Ovary (tissue), 9 donors: Measurements from ENCODE around the gene HIPK4. TPM values are rescaled to one million over a fixed set of nuclear protein-coding genes. Genes with fewer than 3 reads are reported as not detected.

Source experiments
- DNase-seq, 5 donors: peaks; one replicate each; pipeline ENCODE4 v3.0.0-alpha.2; 2019 to 2020
- H3K27ac ChIP-seq, 2 donors: fragments of 200-600 bp; one replicate each; pipeline versions ENCODE4 v1.5.1 to v1.8.0; 2019 to 2022
- H3K27me3 ChIP-seq: fragments of 200-600 bp; one replicate; pipeline ENCODE4 v1.8.0; 2022
- H3K36me3 ChIP-seq: fragments of 200-600 bp; sonication (generic); one replicate; pipeline ENCODE4 v1.5.1; 2019
- H3K4me1 ChIP-seq: one replicate; pipeline ENCODE4 v1.8.1; 2013; ENCODE audit warnings: mild to moderate bottlenecking, moderate library complexity; ENCODE audit not compliant: insufficient read depth
- H3K4me3 ChIP-seq: fragments of 200-600 bp; sonication (generic); one replicate; pipeline ENCODE4 v1.5.1; 2017
- H3K9me3 ChIP-seq, 2 donors: fragments of 200-600 bp in 1 of 2; sonication (generic) in 1 of 2; one replicate each; pipeline versions ENCODE4 v1.5.1 to v1.8.1; 2013 to 2019; ENCODE audit warnings: mild to moderate bottlenecking in 1 of 2, moderate library complexity in 1 of 2
- EP300 ChIP-seq: sonication (generic); formaldehyde crosslinking; IDR thresholded peaks from one replicate; pipeline ENCODE4 v1.6.1; 2017; ENCODE audit warnings: antibody characterized with exemption
- POLR2A ChIP-seq: fragments of 450-650 bp; IDR thresholded peaks from one replicate; pipeline ENCODE4 v1.6.1; 2017; ENCODE audit warnings: antibody characterized with exemption, mild to moderate bottlenecking, moderate library complexity
- WGBS, 3 donors: extraction: QIAGEN DNeasy Blood & Tissue Kit in 1 of 3; methylation state at CpG; one replicate each; pipeline versions ENCODE4 v1.1.5 to v1.1.7; 2013 to 2017; 5-methylcytosine and 5-hydroxymethylcytosine counted together
- intact Hi-C, 4 donors: fragments of 100-400 bp; cut with DNase I; formaldehyde crosslinking; loops; one replicate each; pipeline versions ENCODE4 v1.11.0 to v1.15.1; 2022 to 2023
- polyA plus RNA-seq, 2 donors: library from polyadenylated mRNA; stranded (reverse); fragments of 200-250 nt in 1 of 2; fragments of 350-450 nt in 1 of 2; fragmentation: Illumina TruSeq in 1 of 2; extraction: RNeasy Lipid Tissue Mini Kit (QIAGEN cat#74804) in 1 of 2; gene quantifications; one replicate each; pipeline ENCODE4 v1.2.3, GENCODE V29; 2013 to 2014
- total RNA-seq, 7 donors: library from RNA; depleted of rRNA in 2 of 7; stranded (reverse); fragments of >200 nt in 2 of 7; fragmentation: NEBNext Ultra II Directional in 3 of 7; extraction: Animal tissue kit (Norgen Biotek cat#: 25700) in 3 of 7; gene quantifications; one replicate each; pipeline versions ENCODE4 v1.1.0 to v1.2.4, GENCODE V29; 2016 to 2023
- TF ChIP-seq, protein P1 (sequence below), 3 donors: fragments of 450-650 bp in 2 of 3; fragments of 200-600 bp in 1 of 3; IDR thresholded peaks; one replicate each; pipeline versions ENCODE4 v1.5.1 to v1.8.0; 2016 to 2022; ENCODE audit warnings: antibody characterized with exemption in 3 of 3, mild to moderate bottlenecking in 1 of 3
- donor health status: DM: no; HTN: no; CAD: no; lungs with moderate emphysema.
- donor health status: DM: no; HTN: no; CAD: no.
- donor health status: Bipolar disorder and iron deficiency.
- donor health status: DM: yes; HTN: yes; CAD: no.
- donor health status: DM: no; HTN: no; CAD: no.
- donor health status: DM: yes; HTN: yes; CAD: no.

The HIPK4 gene
- total and polyA plus RNA-seq, 9 donors, result 0.11 to 0.35 (median 0.13) TPM; not detected in 4

DNA sequence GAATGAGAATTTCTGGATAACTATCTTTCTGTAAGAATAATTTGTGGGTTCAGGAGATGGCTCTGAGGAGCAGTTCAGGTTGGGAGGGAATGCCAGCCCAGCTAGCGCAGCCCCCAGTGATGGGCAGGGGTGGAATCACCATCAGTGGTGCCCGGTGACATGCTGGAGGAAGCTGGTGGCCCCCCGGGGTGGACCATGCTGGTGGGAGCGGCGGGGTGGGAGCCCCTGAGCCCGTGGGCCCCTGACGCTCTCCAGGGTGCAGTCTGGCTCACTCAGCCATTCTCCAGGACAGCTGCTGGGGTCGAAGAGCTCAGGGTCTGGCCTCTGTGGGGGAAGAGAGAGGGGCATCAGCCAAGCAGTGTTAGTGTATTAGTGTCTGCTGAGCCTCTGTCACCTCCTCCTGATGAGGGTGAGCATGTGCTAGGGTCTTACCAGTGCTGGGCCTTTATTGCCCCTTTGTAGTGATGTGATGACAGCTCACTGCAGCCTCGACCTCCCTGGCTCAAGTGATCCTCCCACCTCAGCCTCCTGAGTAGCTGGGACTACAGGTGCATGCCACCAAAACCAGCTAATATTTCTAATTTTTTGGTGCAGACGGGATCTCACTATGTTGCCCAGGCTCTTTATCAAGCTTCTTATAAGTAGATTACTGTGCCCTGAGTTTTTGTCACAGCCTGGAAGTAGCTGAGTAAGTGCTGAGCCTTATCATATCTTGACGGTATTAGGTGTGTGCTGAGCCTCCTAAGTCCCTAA is 10.4 kb downstream of the HIPK4 start:
- intact Hi-C loops, result no loop called here
- 73 to 86% (median 75%) methylated on average over 11 of the region's 11 CpGs for WGBS, 3 donors
- no peak overlapping the region for H3K4me3 ChIP-seq
- no peak overlapping the region for H3K27ac ChIP-seq
- no peaks in the 10 kb centered on the region for H3K27me3 ChIP-seq
- DNase-seq, result no peak
- no peak for TF ChIP-seq EP300
- TF ChIP-seq, protein P1, sequence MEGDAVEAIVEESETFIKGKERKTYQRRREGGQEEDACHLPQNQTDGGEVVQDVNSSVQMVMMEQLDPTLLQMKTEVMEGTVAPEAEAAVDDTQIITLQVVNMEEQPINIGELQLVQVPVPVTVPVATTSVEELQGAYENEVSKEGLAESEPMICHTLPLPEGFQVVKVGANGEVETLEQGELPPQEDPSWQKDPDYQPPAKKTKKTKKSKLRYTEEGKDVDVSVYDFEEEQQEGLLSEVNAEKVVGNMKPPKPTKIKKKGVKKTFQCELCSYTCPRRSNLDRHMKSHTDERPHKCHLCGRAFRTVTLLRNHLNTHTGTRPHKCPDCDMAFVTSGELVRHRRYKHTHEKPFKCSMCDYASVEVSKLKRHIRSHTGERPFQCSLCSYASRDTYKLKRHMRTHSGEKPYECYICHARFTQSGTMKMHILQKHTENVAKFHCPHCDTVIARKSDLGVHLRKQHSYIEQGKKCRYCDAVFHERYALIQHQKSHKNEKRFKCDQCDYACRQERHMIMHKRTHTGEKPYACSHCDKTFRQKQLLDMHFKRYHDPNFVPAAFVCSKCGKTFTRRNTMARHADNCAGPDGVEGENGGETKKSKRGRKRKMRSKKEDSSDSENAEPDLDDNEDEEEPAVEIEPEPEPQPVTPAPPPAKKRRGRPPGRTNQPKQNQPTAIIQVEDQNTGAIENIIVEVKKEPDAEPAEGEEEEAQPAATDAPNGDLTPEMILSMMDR (IDR thresholded peaks at IDR 0.05), result no peak
- no peaks in the 10 kb centered on the region for H3K4me1 ChIP-seq
- no peaks in the 10 kb centered on the region for H3K36me3 ChIP-seq
- H3K9me3 ChIP-seq, result no peaks in the 10 kb centered on the region

DNA sequence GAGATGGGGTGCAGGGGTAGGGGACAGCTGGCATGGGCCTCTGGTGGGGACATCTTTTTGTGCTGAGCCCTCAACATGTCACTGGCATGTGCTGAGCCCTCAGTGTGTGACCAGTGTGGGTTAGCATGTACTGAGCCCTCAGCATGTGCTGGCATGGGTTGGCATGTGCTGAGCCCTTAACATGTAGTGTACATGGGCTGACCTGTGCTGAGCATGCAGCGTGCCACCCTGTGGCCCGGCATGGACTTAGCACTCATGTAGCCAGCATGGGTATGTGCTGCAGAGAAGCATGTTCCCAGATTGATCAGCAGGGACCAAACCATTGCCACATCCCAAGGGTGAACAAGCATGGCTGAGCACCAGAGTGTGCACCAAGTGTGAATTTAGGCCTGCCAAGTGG is 11.5 kb downstream of the HIPK4 start:
- 66 to 83% (median 71%) methylated on average over 1 to 2 of the region's 2 CpGs for WGBS, 3 donors
- no peak overlapping the region for H3K4me3 ChIP-seq
- TF ChIP-seq, protein P1 (IDR thresholded peaks at IDR 0.05), result no peak
- TF ChIP-seq POLR2A (no peak), EP300 (no peak)
- no peaks in the 10 kb centered on the region for H3K9me3 ChIP-seq
- no peaks in the 10 kb centered on the region for H3K27me3 ChIP-seq
- H3K27ac ChIP-seq, result no peak overlapping the region
- H3K4me1 ChIP-seq, result no peaks in the 10 kb centered on the region
- intact Hi-C loops, result no loop called here
- H3K36me3 ChIP-seq, result no peaks in the 10 kb centered on the region
- no peak for DNase-seq

DNA sequence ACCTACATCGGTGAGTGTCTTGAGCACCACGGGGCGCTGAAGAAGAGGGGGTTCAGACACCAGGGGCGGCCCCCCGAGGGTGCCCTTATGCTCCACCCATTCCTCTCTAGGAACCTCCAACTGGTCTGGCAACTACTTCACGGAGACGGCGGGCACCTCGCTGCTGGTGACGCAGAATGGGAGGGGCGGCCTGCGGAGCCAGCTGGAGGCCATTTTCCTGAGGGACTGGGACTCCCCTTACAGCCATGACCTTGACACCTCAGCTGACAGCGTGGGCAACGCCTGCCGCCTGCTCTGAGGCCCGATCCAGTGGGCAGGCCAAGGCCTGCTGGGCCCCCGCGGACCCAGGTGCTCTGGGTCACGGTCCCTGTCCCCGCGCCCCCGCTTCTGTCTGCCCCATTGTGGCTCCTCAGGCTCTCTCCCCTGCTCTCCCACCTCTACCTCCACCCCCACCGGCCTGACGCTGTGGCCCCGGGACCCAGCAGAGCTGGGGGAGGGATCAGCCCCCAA is 12.1 kb downstream of the HIPK4 start:
- H3K9me3 ChIP-seq, result no peaks in the 10 kb centered on the region
- H3K4me1 ChIP-seq, result no peaks in the 10 kb centered on the region
- WGBS, 3 donors, result 69 to 80% (median 77%) methylated on average over 23 to 25 of the region's 25 CpGs
- no peaks in the 10 kb centered on the region for H3K36me3 ChIP-seq
- no peaks in the 10 kb centered on the region for H3K27me3 ChIP-seq
- H3K4me3 ChIP-seq, result no peak overlapping the region
- no peak overlapping the region for H3K27ac ChIP-seq
- intact Hi-C loops, result no loop called here
- no peak for DNase-seq
- TF ChIP-seq, protein P1 (IDR thresholded peaks at IDR 0.05), result no peak
- TF ChIP-seq EP300, result no peak

DNA sequence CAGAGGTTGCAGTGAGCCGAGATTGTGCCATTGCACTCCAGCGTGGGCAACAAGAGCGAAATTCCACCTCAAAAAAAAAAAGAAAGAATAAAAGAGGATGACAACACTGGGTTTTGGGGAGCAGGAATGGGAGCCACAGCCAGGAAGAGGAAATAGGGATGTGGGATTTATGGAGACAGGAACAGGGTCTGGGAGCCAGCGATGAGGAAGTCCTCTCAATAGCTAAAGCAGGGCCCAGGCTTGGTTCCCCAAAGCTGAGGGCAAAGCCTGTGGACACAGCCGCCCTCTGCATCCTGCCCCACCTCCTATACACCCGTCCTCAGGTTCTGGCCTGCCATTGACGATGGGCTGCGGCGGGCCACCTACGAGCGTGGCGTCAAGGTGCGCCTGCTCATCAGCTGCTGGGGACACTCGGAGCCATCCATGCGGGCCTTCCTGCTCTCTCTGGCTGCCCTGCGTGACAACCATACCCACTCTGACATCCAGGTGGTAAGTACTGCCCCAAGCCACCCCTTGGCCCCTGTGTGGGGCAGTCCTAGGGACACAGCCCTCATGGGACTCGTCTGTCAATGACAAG is 13.6 kb downstream of the HIPK4 start:
- H3K27ac ChIP-seq, result no peak overlapping the region
- no peaks in the 10 kb centered on the region for H3K4me1 ChIP-seq
- 91 to 96% (median 94%) methylated on average over 17 of the region's 17 CpGs for WGBS, 3 donors
- no peaks in the 10 kb centered on the region for H3K9me3 ChIP-seq
- DNase-seq, result no peak
- no peaks in the 10 kb centered on the region for H3K27me3 ChIP-seq
- no peak for TF ChIP-seq POLR2A
- TF ChIP-seq, protein P1 (IDR thresholded peaks at IDR 0.05), result no peak
- no peak for TF ChIP-seq EP300
- intact Hi-C loops, result no loop called here
- no peak overlapping the region for H3K4me3 ChIP-seq
- H3K36me3 ChIP-seq, result no peaks in the 10 kb centered on the region
